ENCODE data around the gene LCLAT1.

GRCh38 chr2:30625701-30626100, 178.7 kb downstream of the LCLAT1 start:
- TF ChIP-seq POLR2A (IDR thresholded peaks at IDR 0.05), result no peak
- no peak for TF ChIP-seq CTCF (IDR thresholded peaks at IDR 0.05)

All from esophagus squamous epithelium (tissue), 4 donors.